ENCODE measurements around the gene UBE3D.

DNA sequence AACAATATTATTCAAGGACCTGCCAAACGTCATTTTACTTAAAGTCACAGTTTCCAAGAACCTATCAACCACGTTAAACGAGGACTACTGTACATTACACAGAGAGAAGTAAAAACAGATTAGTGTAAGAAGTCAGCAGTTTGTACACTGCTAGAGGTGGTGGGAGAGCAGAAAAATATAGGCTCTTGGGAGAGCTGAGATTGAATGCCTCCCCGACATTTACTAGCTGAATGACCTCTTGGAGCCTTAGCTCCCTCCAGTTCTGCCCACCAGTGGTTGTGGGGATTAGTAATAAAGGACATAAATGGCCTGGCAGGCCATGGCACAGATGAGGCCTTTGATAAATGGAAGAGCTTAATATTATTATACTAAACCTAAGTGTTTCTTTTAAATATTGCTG is 161.4 kb downstream of the UBE3D start:
- no peak for TF ChIP-seq POLR2A (IDR thresholded peaks at IDR 0.05)
- TF ChIP-seq, protein P1, sequence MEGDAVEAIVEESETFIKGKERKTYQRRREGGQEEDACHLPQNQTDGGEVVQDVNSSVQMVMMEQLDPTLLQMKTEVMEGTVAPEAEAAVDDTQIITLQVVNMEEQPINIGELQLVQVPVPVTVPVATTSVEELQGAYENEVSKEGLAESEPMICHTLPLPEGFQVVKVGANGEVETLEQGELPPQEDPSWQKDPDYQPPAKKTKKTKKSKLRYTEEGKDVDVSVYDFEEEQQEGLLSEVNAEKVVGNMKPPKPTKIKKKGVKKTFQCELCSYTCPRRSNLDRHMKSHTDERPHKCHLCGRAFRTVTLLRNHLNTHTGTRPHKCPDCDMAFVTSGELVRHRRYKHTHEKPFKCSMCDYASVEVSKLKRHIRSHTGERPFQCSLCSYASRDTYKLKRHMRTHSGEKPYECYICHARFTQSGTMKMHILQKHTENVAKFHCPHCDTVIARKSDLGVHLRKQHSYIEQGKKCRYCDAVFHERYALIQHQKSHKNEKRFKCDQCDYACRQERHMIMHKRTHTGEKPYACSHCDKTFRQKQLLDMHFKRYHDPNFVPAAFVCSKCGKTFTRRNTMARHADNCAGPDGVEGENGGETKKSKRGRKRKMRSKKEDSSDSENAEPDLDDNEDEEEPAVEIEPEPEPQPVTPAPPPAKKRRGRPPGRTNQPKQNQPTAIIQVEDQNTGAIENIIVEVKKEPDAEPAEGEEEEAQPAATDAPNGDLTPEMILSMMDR (IDR thresholded peaks at IDR 0.05) = no peak
